PC-9 (cell line): ENCODE measurements around the gene IRAK1. TPM values are rescaled to one million over a fixed set of nuclear protein-coding genes. Genes with fewer than 3 reads are reported as not detected.

Experiments
- BruUV-seq: library from RNA; stranded (reverse); fragments of 400-500 nt; replicated peaks from 2 replicates; lab custom pipeline; 2021; lab: Mats Ljungman, UMichigan
- CTCF ChIA-PET: fragments of 300-600 bp; sonication (Branson Sonifier 250); formaldehyde crosslinking; loops from one replicate; lab custom pipeline; 2022; ENCODE audit warnings: antibody characterized with exemption; lab: Charles Lee
- POLR2A ChIA-PET: fragments of 300-600 bp; sonication (Branson Sonifier 250); formaldehyde crosslinking; loops from one replicate; lab custom pipeline; 2022; ENCODE audit warnings: antibody characterized with exemption; ENCODE audit not compliant: unreplicated experiment; lab: Charles Lee
- DNase-seq, 2 experiments: peaks; one replicate each; pipeline versions ENCODE4 v3.0.0 to v3.0.0-alpha.2; 2015 to 2022; ENCODE audit warnings: mixed read lengths in 1 of 2
- H2AFZ ChIP-seq: fragments of 200-600 bp; sonication (generic); 2 replicates; pipeline ENCODE4 v1.8.1; 2017; ENCODE audit warnings: antibody characterized with exemption
- H3F3A ChIP-seq: fragments of 200-600 bp; sonication (generic); 2 replicates; pipeline ENCODE4 v1.8.1; 2017; ENCODE audit warnings: antibody characterized with exemption, mild to moderate bottlenecking, low read depth; ENCODE audit not compliant: insufficient read depth
- H3K27ac ChIP-seq: fragments of 200-600 bp; sonication (generic); 2 replicates; pipeline ENCODE4 v1.6.1; 2016; ENCODE audit warnings: mixed run types
- H3K27me3 ChIP-seq: fragments of 200-600 bp; sonication (generic); 2 replicates; pipeline ENCODE4 v1.6.1; 2016; ENCODE audit warnings: low read depth, mixed run types; ENCODE audit not compliant: insufficient read depth
- H3K36me3 ChIP-seq: fragments of 200-600 bp; sonication (generic); 2 replicates; pipeline ENCODE4 v1.6.1; 2016; ENCODE audit warnings: low read depth, mixed run types
- H3K4me1 ChIP-seq: fragments of 200-600 bp; sonication (generic); replicated peaks from 2 replicates; pipeline ENCODE4 v1.6.1; 2016; ENCODE audit warnings: mixed run types; ENCODE audit not compliant: insufficient read depth
- H3K4me2 ChIP-seq: fragments of 200-600 bp; sonication (generic); 2 replicates; pipeline ENCODE4 v1.6.1; 2017; ENCODE audit warnings: mixed run types
- H3K4me3 ChIP-seq: fragments of 200-600 bp; sonication (generic); 2 replicates; pipeline ENCODE4 v1.6.1; 2016; ENCODE audit warnings: mixed run types
- H3K79me2 ChIP-seq: fragments of 200-600 bp; sonication (generic); 2 replicates; pipeline ENCODE4 v1.6.1; 2017; ENCODE audit warnings: low read depth, mixed run types
- H3K9me2 ChIP-seq: fragments of 200-600 bp; sonication (generic); 2 replicates; pipeline ENCODE4 v1.8.1; 2017; ENCODE audit warnings: mild to moderate bottlenecking; ENCODE audit not compliant: insufficient read depth
- H3K9me3 ChIP-seq: fragments of 200-600 bp; sonication (generic); 2 replicates; pipeline ENCODE4 v1.8.1; 2016; ENCODE audit warnings: low read depth; ENCODE audit not compliant: insufficient read depth
- H4K20me1 ChIP-seq: fragments of 200-600 bp; sonication (generic); 2 replicates; pipeline ENCODE4 v1.8.1; 2017; ENCODE audit not compliant: insufficient read depth
- EZH2 ChIP-seq: fragments of 200-600 bp; sonication (generic); IDR thresholded peaks from 2 replicates; pipeline ENCODE4 v1.8.0; 2017; ENCODE audit warnings: antibody characterized with exemption, low read depth
- intact Hi-C: fragments of 100-400 bp; cut with micrococcal nuclease; formaldehyde crosslinking; loops from one replicate; pipeline ENCODE4 v1.10.0; 2022; ENCODE audit not compliant: unreplicated experiment
- total RNA-seq: library from RNA; stranded (reverse); gene quantifications from 2 replicates; pipeline ENCODE4 v1.2.3, GENCODE V29; 2021
- TF ChIP-seq, protein P1 (sequence below): fragments of 200-600 bp; sonication (generic); conservative IDR thresholded peaks from 2 replicates; pipeline ENCODE4 v1.6.1; 2017; ENCODE audit warnings: mixed run types, antibody characterized with exemption, mild to moderate bottlenecking, moderate library complexity

Gene IRAK1
- total RNA-seq, 1 experiment from 2014 or later = 364 TPM

DNA sequence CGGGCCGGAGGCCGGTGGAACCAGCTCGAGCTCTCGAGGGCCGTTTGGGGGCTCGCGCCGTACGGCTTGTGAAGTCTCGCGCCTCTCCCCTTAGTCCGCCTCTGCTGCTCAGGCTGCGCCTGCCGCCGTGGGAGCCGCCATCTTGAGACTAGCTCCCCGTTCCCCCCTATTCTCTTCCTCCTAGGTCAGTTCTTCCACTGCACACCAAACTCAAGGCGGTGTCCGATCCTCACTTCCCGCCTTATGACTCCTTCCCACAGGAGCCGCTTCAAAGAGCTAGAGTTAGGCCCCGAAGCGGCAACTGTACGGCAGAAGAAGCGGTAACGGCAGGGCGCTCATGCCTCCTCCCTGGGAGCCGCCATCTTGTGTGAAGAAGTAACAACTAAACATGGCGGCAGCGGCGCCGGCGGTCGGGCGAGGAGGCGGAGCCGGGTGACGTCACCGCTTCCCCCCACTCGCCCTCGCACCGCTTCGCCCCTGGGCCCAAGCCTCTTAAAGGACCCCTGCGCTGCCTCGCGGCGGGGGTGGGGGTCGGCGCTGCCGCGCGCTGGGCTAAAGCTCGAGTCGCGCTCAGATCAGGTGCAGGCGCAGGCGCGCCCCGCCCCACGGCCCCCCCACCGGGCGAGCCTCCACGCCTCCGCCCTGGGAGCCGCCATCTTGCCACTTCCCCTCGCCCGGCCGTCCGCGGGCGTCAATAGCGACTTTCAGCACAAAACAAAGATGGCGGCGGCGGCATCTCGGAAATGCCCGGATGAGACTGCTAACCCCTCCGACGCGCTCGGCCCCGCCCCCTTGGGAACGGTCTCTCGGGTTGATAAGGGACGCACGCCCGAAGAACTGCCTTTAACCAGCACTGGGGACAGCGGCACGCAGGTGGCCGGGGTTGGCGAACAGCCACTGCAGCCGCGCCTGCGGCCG, 48.0 kb downstream of the IRAK1 start, which contains the start of gene HCFC1:
Gene HCFC1 (minus strand): TSS at position 369 of the 918 bp plus-strand sequence. CDS start 978 bp downstream, outside the sequence.
- peak within 1 kb of the TSS; percentile 89 for H3K4me2 ChIP-seq
- no TSS peak for BruUV-seq

GRCh38 chrX:153971124-153971449, 48.6 kb downstream of the IRAK1 start:
- intact Hi-C loops = loop anchor here (1.0 to 2.0 kb wide), 4 partner anchors 32 to 576 kb away; partner anchors contain the start of genes EMD, IKBKG and MECP2
- Histone ChIP-seq H3K36me3 (no peaks in the 10 kb centered on the region), H3F3A (peaks cover 9% of the 10 kb centered on the region; the same call in 1 of the 2 replicates), H3K4me2 (peak overlapping the region; percentile 89), H2AFZ (peak overlapping the region; percentile 49; the same call in 1 of the 2 replicates), H3K9me3 (no peaks in the 10 kb centered on the region), H3K79me2 (peaks cover 61% of the 10 kb centered on the region), H3K27ac (peak overlapping the region; percentile 99), H3K4me3 (peak overlapping the region; percentile 92), H3K27me3 (no peaks in the 10 kb centered on the region), H4K20me1 (peaks cover 38% of the 10 kb centered on the region), H3K4me1 (peaks cover 13% of the 10 kb centered on the region), H3K9me2 (no peaks in the 10 kb centered on the region)
- peak; percentile 65 to 94 for DNase-seq
- BruUV-seq = no TSS peak
- TF ChIP-seq EZH2 = no peak
- TF ChIP-seq, protein P1, sequence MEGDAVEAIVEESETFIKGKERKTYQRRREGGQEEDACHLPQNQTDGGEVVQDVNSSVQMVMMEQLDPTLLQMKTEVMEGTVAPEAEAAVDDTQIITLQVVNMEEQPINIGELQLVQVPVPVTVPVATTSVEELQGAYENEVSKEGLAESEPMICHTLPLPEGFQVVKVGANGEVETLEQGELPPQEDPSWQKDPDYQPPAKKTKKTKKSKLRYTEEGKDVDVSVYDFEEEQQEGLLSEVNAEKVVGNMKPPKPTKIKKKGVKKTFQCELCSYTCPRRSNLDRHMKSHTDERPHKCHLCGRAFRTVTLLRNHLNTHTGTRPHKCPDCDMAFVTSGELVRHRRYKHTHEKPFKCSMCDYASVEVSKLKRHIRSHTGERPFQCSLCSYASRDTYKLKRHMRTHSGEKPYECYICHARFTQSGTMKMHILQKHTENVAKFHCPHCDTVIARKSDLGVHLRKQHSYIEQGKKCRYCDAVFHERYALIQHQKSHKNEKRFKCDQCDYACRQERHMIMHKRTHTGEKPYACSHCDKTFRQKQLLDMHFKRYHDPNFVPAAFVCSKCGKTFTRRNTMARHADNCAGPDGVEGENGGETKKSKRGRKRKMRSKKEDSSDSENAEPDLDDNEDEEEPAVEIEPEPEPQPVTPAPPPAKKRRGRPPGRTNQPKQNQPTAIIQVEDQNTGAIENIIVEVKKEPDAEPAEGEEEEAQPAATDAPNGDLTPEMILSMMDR = no peak
- ChIA-PET POLR2A (interaction anchor here (0.5 to 1.0 kb wide), 4 partner anchors 26 to 576 kb away, joined by 6 to 22 read pairs (median 8); partner anchors contain the start of genes IKBKG and SLC10A3), CTCF (no interaction called here)

More for the DNA sequence above, 48.0 kb downstream of the IRAK1 start, which contains the start of gene HCFC1:
- H3K4me1 ChIP-seq = peaks cover 13% of the 10 kb centered on the region
- no peaks in the 10 kb centered on the region for H3K36me3 ChIP-seq
- CTCF ChIA-PET = no interaction called here
- H3K9me2 ChIP-seq = no peaks in the 10 kb centered on the region
- POLR2A ChIA-PET = interaction anchor here (0.5 to 1.0 kb wide), 4 partner anchors 27 to 519 kb away, joined by 4 to 22 read pairs (median 8); partner anchors contain the start of genes AVPR2 and SLC10A3
- peak within 1 kb of the TSS; percentile 92 for H3K4me3 ChIP-seq
- peak within 1 kb of the TSS; percentile 55 for H2AFZ ChIP-seq
- peak within 1 kb of the TSS; percentile 99 for H3K27ac ChIP-seq
- peak; percentile 75 to 90 for DNase-seq
- no peaks in the 10 kb centered on the region for H3K27me3 ChIP-seq
- H3K9me3 ChIP-seq = no peaks in the 10 kb centered on the region
- H3K79me2 ChIP-seq = peaks cover 55% of the 10 kb centered on the region
- intact Hi-C loops = loop anchor here (1.0 to 2.0 kb wide), 4 partner anchors 31 to 576 kb away; partner anchors contain the start of genes EMD, IKBKG and MECP2
- H3F3A ChIP-seq = peaks cover 9% of the 10 kb centered on the region; the same call in 1 of the 2 replicates
- H4K20me1 ChIP-seq = peaks cover 31% of the 10 kb centered on the region
- TF ChIP-seq EZH2 = no peak
- TF ChIP-seq, protein P1 = no peak
